Measurements from ENCODE around the gene EPAS1. TPM values are rescaled to one million over a fixed set of nuclear protein-coding genes. Genes with fewer than 3 reads are reported as not detected.

The EPAS1 gene
- total and polyA plus RNA-seq, 2 of the 13 experiments (the other 11 are each of a cell fraction or from before 2014, with no cell fraction given) = 47.1 to 182 TPM

- TF ChIP-seq ZNF318 (CRISPR knock-in tag; IDR thresholded peaks at IDR 0.05) = no peak
- no peak for TF ChIP-seq XRCC5 (optimal IDR thresholded peaks at IDR 0.05; ENCODE audit: low read length)
- no peak for TF ChIP-seq RFX3 (CRISPR knock-in tag; IDR thresholded peaks at IDR 0.05)
- TF ChIP-seq ESRRA (CRISPR knock-in tag; IDR thresholded peaks at IDR 0.05; ENCODE audit: low read depth) = no peak; the same call in 1 of the 2 replicates
- peak; percentile 96 for TF ChIP-seq MED1 (CRISPR knock-in tag; IDR thresholded peaks at IDR 0.05)
- TF ChIP-seq ZNF562 (CRISPR knock-in tag; IDR thresholded peaks at IDR 0.05; ENCODE audit: borderline replicate concordance) = no peak
- TF ChIP-seq ZBTB7A (CRISPR knock-in tag; IDR thresholded peaks at IDR 0.05) = no peak
- TF ChIP-seq ZNF180 (CRISPR knock-in tag; IDR thresholded peaks at IDR 0.05; ENCODE audit: borderline replicate concordance, low read depth) = no peak
- no peak for TF ChIP-seq FOXC1 (CRISPR knock-in tag; IDR thresholded peaks at IDR 0.05; ENCODE audit: borderline replicate concordance)
- TF ChIP-seq EED (CRISPR knock-in tag; IDR thresholded peaks at IDR 0.05) = no peak
- TF ChIP-seq ZNF678 (CRISPR knock-in tag; IDR thresholded peaks at IDR 0.05) = no peak
- TF ChIP-seq, protein P1, sequence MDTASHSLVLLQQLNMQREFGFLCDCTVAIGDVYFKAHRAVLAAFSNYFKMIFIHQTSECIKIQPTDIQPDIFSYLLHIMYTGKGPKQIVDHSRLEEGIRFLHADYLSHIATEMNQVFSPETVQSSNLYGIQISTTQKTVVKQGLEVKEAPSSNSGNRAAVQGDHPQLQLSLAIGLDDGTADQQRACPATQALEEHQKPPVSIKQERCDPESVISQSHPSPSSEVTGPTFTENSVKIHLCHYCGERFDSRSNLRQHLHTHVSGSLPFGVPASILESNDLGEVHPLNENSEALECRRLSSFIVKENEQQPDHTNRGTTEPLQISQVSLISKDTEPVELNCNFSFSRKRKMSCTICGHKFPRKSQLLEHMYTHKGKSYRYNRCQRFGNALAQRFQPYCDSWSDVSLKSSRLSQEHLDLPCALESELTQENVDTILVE (CRISPR knock-in tag; IDR thresholded peaks at IDR 0.05) = peak; percentile 59; the same call in 1 of the 2 replicates
- TF ChIP-seq ISX (CRISPR knock-in tag; conservative IDR thresholded peaks at IDR 0.05) = no peak
- TF ChIP-seq RERE (CRISPR knock-in tag; IDR thresholded peaks at IDR 0.05; ENCODE audit: low read depth) = peak; percentile 86
- TF ChIP-seq ZNF160 (CRISPR knock-in tag; IDR thresholded peaks at IDR 0.05) = no peak
Observed at GRCh38 chr2:46394649-46395510, 97.7 kb downstream of the EPAS1 start (continued).
